HepG2 (cell line): Measurements from ENCODE around the gene AXIN1. TPM values are rescaled to one million over a fixed set of nuclear protein-coding genes. Genes with fewer than 3 reads are reported as not detected.

Source experiments
- BRCA1 ChIP-seq: sonication (generic); formaldehyde crosslinking; IDR thresholded peaks from 2 replicates; pipeline ENCODE4 v1.4.0; 2020; ENCODE audit warnings: missing genetic modification reagents
- CENPT ChIP-seq: sonication (generic); formaldehyde crosslinking; IDR thresholded peaks from 2 replicates; pipeline ENCODE4 v1.8.0; 2022; ENCODE audit warnings: low read depth, mild to moderate bottlenecking, moderate library complexity, missing genetic modification reagents
- ZFP82 ChIP-seq: sonication (generic); formaldehyde crosslinking; IDR thresholded peaks from 2 replicates; pipeline ENCODE4 v1.5.1; 2020; ENCODE audit warnings: mild to moderate bottlenecking, missing genetic modification reagents, borderline replicate concordance
- ZFX ChIP-seq: sonication (generic); formaldehyde crosslinking; IDR thresholded peaks from 2 replicates; pipeline ENCODE4 v1.4.0; 2020; ENCODE audit warnings: mild to moderate bottlenecking, low read depth, missing genetic modification reagents, moderate library complexity
- ZFY ChIP-seq: sonication (generic); formaldehyde crosslinking; IDR thresholded peaks from 2 replicates; pipeline ENCODE4 v1.4.0; 2020; ENCODE audit warnings: missing genetic modification reagents
- ZNF333 ChIP-seq: sonication (generic); formaldehyde crosslinking; IDR thresholded peaks from 2 replicates; pipeline ENCODE4 v1.4.0; 2020; ENCODE audit warnings: mild to moderate bottlenecking, missing genetic modification reagents, borderline replicate concordance
- ZNF407 ChIP-seq: sonication (generic); formaldehyde crosslinking; IDR thresholded peaks from one replicate; pipeline ENCODE4 v1.5.1; 2020; ENCODE audit warnings: mild to moderate bottlenecking, missing genetic modification reagents; ENCODE audit errors: not compliant biosample characterization
- ZNF431 ChIP-seq: sonication (generic); formaldehyde crosslinking; IDR thresholded peaks from 2 replicates; pipeline ENCODE4 v1.9.0; 2022; ENCODE audit warnings: missing genetic modification reagents, low read depth, mild to moderate bottlenecking, borderline replicate concordance
- ZNF446 ChIP-seq: sonication (generic); formaldehyde crosslinking; IDR thresholded peaks from 2 replicates; pipeline ENCODE4 v1.5.0; 2020; ENCODE audit warnings: mild to moderate bottlenecking, missing genetic modification reagents
- ZNF468 ChIP-seq: sonication (generic); formaldehyde crosslinking; IDR thresholded peaks from 2 replicates; pipeline ENCODE4 v1.8.0; 2022; ENCODE audit warnings: mild to moderate bottlenecking, moderate library complexity, missing genetic modification reagents
- ZNF615 ChIP-seq: sonication (generic); formaldehyde crosslinking; IDR thresholded peaks from 2 replicates; pipeline ENCODE4 v1.5.0; 2020; ENCODE audit warnings: mild to moderate bottlenecking, missing genetic modification reagents, borderline replicate concordance
- ZNF687 ChIP-seq: sonication (generic); formaldehyde crosslinking; IDR thresholded peaks from 2 replicates; pipeline ENCODE4 v1.5.1; 2020; ENCODE audit warnings: mild to moderate bottlenecking, missing genetic modification reagents, moderate library complexity
- ZNF7 ChIP-seq: IDR thresholded peaks from 2 replicates; pipeline ENCODE4 v1.6.1; 2016; ENCODE audit warnings: missing biosample characterization, missing genetic modification reagents
- ZNF816 ChIP-seq: sonication (generic); formaldehyde crosslinking; IDR thresholded peaks from 2 replicates; pipeline ENCODE4 v1.8.0; 2022; ENCODE audit warnings: missing genetic modification reagents, mild to moderate bottlenecking, borderline replicate concordance
- polyA plus RNA-seq, 8 experiments: library from polyadenylated mRNA; depleted of rRNA in 3 of 8; stranded (reverse) in 7 of 8; unstranded in 1 of 8; fragments of >200 nt; fragmentation: Illumina TruSeq in 4 of 8; extraction: Trizol in 4 of 8; gene quantifications; 2 replicates each; pipeline versions ENCODE4 v1.2.1 to v1.2.3, GENCODE V29; 2011 to 2016; ENCODE audit warnings: low read depth in 4 of 8, missing spikeins in 1 of 8, mixed read lengths in 1 of 8; ENCODE audit not compliant: insufficient read depth in 1 of 8
- total RNA-seq, 5 experiments: library from RNA; depleted of rRNA; stranded (reverse); fragments of >200 nt; fragmentation: Illumina TruSeq; extraction: Trizol; gene quantifications; 2 replicates each; pipeline ENCODE4 v1.2.3, GENCODE V29; 2016; ENCODE audit warnings: low read depth in 1 of 5

Gene AXIN1
- total and polyA plus RNA-seq, 2 of the 13 experiments (the other 11 are each of a cell fraction or from before 2014, with no cell fraction given), result 24.0 to 26.0 TPM

- TF ChIP-seq ZFP82 (CRISPR knock-in tag), result peak; percentile 67; the same call in 1 of the 2 replicates
- no peak for TF ChIP-seq ZNF468 (CRISPR knock-in tag)
- 0 out of 2 replicates have a peak, but pooled peaks have one; percentile 6 for TF ChIP-seq ZNF816
- TF ChIP-seq ZNF446 (CRISPR knock-in tag), result peak; percentile 49; the same call in 1 of the 2 replicates
- peak; percentile 36 for TF ChIP-seq ZNF407 (CRISPR knock-in tag)
- TF ChIP-seq ZFY (CRISPR knock-in tag), result peak; percentile 71
- peak; percentile 37; the same call in 1 of the 2 replicates for TF ChIP-seq ZNF333
- TF ChIP-seq ZFX (CRISPR knock-in tag), result peak; percentile 68
- TF ChIP-seq BRCA1 (CRISPR knock-in tag), result 0 out of 2 replicates have a peak, but pooled peaks have one; percentile 25
- TF ChIP-seq ZNF431 (CRISPR knock-in tag), result 0 out of 2 replicates have a peak, but pooled peaks have one; percentile 53
- peak; percentile 46 for TF ChIP-seq ZNF687
- TF ChIP-seq CENPT, result 0 out of 2 replicates have a peak, but pooled peaks have one; percentile 22
- no peak for TF ChIP-seq ZNF615
- no peak for TF ChIP-seq ZNF7 (CRISPR knock-in tag)
Measured at GRCh38 chr16:353404-354290, 1.1 kb upstream of the AXIN1 start (continued).
